Hematopoietic multipotent progenitor cell treated with erythropoietin and hydrocortisone succinate and interleukin-3 and kit ligand, for 4 days (in vitro differentiated cells): ENCODE measurements around the gene MIA2.
"Not testable (repeated sequence)": the region's sequence is repeated elsewhere in the genome, so short reads cannot be mapped to it uniquely, and the experiment has no call there.

Source experiments
- DNase-seq: peaks from one replicate; pipeline ENCODE4 v3.0.0-alpha.2; 2015

MIA2 gene

DNA sequence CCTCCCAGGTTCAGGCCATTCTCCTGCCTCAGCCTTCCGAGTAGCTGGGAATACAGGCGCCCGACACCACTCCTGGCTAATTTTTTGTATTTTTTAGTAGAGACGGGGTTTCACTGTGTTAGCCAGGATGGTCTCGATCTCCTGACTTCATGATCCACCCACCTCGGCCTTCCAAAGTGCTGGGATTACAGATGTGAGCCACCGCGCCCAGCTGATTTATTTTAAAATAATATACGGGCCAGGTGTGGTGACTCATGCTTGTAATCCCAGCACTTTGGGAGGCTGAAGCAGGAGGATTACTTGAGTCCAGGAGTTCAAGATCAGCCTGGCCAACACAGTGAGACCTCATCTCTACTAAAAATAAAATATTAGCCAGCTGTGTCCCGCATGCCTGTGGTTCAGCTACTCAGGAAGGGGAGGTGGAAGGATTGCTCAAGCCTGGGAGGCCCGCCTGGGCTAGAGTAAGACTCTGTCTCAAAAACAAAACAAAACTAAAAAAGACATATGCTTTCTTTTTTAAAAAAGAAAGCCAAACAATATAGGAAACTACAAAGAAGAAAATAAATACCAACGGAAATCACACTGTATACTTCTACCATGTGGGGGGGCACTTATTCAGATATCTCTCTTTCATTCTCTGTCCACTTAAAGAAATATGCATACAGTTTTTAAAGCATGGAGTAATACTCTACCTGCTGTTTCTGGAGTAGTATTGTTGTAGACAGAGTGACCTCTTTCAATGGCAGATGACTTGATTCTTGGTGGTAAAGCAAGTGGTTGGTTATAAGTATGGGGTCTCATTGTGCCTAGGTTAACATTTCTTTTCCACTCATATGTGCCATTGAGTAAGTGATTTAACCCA lies 930 bp upstream of the MIA2 start:
- peak; percentile 63 for DNase-seq

DNA sequence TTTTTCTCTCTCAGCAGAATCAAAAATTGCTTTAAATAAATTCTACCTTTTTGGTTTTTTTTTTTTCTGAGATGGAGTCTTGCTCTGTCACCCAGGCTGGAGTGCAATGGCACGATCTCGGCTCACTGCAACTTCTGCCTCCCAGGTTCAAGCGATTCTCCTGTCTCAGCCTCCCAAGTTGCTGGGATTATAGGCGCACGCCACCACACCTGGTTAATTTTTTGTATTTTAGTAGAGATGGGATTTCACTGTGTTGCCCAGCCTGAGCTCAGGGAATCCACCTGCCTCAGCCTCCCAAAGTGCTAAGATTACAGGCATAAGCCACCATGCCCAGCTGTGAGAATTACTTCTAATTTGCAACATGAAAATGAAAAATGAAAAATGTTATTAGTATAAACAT lies 1.3 kb downstream of the MIA2 start:
- DNase-seq, result not testable (repeated sequence)

GRCh38 chr14:39235466-39235865 lies 1.8 kb downstream of the MIA2 start:
- DNase-seq, result not testable (repeated sequence)

DNA sequence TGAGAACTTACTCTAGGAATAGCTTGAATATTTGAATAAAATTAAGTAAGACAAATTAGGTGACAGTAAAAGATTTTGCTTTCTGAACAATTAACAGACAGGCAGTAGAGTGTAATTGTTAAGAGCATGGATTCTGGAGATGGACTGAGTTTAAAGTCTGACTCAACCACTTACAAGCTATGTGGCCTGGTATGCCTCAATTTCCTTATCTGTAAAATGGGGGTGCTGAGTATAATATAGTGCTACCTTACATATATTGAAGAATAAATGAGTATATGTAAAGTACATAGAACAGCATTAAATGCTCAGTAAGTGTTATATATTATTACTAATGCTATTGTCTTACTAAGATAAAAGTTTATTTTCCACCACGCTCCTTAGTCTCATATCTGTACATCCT lies 7.1 kb downstream of the MIA2 start:
- no peak for DNase-seq

- no peak for DNase-seq
Measured at GRCh38 chr14:39241637-39242036, 7.9 kb downstream of the MIA2 start.

GRCh38 chr14:39243831-39244230 lies 10.1 kb downstream of the MIA2 start:
- DNase-seq, result no peak

GRCh38 chr14:39246618-39247017 lies 12.9 kb downstream of the MIA2 start:
- no peak for DNase-seq

DNA sequence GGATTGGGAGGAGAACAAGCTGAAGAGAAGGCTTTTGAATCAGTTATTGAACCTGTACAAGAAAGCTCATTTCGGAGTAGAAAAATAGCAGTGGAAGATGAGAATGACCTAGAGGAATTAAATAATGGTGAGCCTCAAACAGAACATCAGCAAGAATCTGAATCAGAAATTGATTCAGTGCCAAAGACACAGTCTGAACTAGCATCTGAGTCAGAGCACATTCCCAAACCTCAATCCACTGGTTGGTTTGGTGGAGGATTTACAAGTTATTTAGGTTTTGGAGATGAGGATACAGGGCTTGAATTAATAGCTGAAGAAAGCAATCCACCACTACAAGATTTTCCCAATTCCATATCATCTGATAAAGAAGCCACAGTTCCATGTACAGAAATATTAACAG lies 13.5 kb downstream of the MIA2 start:
- no peak for DNase-seq

GRCh38 chr14:39251547-39251946 lies 17.8 kb downstream of the MIA2 start:
- DNase-seq, result no peak

GRCh38 chr14:39257388-39257787 lies 23.7 kb downstream of the MIA2 start:
- DNase-seq, result not testable (repeated sequence)

DNA sequence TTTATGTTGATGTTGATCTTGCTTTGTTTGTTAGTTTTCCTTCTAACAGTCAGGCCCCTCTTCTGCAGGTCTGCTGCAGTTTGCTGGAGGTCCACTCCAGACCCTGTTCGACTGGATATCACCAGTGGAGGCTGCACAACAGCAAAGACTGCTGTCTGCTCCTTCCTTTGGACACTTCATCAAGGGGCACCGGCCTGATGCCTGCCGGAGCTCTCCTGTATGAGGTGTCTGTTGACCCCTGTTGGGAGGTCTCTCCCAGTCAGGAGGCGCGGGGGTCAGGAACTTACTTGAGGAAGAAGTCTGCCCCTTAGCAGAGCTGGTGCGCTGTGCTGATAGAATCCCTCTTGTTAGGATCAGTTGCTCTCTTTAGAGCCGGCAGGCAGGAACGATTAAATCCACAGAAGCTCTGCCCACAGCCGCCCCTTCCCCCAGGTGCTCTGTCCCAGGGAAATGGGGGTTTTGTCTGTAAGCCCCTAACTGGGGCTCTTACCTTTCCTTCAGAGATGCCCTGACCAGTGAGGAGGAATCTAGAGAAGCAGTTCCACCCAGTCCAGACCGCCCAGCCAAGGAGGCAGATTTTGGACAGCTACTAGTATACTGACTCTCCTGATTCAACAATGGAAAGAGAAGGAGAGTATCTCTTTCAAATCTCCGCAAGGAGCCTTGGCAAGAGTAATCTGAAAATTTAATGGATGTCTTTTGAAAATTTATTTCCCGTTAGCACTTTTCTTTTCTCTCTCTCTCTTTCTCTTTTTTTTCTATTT lies 25.2 kb downstream of the MIA2 start:
- no peak for DNase-seq

GRCh38 chr14:39260161-39260560 lies 26.4 kb downstream of the MIA2 start:
- not testable (repeated sequence) for DNase-seq

DNA sequence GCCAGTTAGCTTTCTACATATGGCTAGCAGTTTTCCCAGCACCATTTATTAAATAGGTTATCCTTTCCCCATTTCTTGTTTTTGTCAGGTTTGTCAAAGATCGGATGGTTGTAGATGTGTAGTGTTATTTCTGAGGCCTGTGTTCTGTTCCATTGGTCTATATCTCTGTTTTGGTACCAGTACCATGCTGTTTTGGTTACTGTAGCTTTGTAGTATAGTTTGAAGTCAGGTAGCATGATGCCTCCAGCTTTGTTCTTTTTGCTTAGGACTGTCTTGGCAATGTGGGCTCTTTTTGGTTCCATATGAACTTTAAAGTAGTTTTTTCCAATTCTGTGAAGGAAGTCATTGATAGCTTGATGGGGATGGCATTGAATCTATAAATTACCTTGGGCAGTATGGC lies 28.5 kb downstream of the MIA2 start:
- DNase-seq, result not testable (repeated sequence)

- no peak for DNase-seq
Measured at GRCh38 chr14:39264057-39264456, 30.3 kb downstream of the MIA2 start.

GRCh38 chr14:39264558-39264957 lies 30.8 kb downstream of the MIA2 start:
- DNase-seq, result peak; percentile 10

DNA sequence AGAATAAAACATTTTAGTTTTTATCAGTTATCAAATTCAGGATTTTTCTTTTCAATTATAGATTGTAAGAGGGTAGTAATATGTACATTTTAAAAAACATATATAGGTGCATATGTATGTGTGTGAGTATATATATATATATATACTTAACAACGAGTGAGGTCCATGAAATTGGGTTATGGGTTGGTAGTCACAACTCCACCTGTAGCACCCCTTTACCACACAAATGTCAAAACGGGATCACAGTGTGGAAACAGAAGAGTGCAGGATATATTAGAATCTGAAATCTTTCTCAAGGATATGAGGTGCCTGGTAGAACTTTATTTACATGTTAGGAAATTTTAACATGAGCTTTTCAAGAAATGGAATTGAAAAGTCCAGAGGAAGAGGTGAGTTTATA lies 31.3 kb downstream of the MIA2 start:
- DNase-seq, result peak; percentile 41

- DNase-seq, result peak; percentile 52
Measured at GRCh38 chr14:39265806-39266524, 32.2 kb downstream of the MIA2 start.

DNA sequence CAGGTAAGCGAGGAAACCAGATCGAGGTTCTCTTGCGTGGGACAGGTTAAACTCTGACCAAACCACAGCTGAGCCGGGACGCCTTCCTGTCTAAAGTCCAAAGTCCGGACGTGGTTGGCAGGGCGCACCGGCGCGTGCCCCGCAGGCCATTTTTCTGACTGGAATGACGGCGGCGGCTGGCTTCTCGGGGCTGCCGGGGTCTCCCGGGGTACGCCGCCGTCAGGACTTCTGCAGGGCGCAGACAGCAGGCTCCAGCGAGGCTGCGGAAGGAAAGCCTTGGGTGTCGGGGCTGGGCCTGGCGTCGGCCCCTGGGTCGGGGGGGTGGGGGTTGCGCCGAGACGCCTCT lies 32.8 kb downstream of the MIA2 start:
- no peak for DNase-seq

DNA sequence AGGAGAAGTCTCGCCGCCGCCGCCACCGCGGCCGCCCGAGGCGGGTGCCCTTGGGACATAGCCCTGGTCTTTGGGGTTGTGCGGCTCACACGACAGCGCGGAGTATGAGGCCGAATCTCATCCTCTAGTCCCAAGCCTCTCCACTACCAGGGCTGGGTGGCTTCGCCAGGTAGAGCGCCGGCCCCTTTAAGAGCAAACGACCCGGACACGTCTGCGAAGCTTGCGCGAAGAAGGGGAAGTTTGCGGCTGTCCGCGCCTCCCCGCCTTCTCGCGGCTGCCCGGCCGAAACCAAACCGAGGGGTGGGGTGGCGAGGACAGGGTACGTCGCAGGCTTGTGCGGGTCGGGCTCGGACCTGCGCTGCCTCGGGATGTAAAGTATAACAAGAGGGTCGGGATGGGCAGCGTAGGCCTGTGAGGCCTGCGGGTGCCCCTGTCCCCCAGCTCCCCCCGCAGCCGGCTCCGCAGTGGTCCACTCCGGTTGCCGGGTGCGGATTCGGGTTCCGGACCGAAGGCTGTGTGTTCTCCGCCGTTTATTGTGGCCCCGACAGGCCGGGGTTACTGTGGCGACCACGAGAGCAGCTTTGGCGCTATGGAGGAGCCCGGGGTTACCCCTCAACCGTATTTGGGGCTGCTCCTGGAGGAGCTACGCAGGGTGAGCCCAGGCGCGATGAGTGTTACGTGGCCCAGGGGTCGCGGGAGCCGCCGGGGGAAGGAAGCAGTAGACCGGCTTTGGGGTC lies 33.3 kb downstream of the MIA2 start:
- DNase-seq, result peak; percentile 94

DNA sequence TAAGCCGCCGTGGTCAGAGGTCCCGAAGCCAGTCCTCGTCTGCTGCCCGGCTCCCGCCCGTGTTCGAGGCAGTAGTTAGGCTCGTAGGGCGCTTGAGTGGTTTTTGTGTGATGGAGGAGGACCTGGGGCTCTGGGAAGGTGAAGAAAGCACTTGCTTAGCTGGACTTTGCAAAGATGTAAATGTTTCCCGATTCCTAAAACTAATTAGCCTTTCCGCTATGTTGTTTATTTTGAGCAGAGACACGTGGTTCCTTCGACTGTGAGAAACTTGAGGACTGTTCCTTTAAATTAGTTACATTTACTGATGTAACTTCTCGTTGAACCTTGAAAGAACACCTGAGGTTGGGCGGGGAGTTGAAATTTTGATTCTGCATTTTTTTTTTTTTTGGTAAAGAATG lies 33.9 kb downstream of the MIA2 start:
- no peak for DNase-seq

GRCh38 chr14:39268393-39268792 lies 34.7 kb downstream of the MIA2 start:
- peak; percentile 56 for DNase-seq

GRCh38 chr14:39272918-39273317 lies 39.2 kb downstream of the MIA2 start:
- DNase-seq, result no peak

DNA sequence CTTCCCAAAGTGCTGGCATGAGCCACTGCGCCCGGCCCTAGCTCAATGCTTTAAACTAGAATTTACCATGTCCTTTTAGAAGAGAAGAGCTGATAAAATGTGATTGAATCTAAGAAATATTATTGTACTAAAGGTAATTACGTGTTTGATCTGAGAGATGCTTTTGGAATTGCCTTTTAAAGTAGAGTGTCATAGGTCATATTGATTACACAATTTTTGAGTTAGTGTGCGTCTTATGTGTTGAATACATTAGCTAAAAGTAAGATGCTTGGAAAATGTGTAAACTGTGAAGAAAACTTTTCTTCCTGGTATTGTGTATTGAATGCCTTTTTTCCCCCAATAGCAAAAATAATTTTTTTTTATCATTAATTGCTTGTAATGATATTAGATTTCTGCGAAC lies 41.7 kb downstream of the MIA2 start:
- no peak for DNase-seq
